Amniotic epithelial cell (primary cell): ENCODE data around the gene UPK1A.
"Not testable (repeated sequence)": the region's sequence is repeated elsewhere in the genome, so short reads cannot be mapped to it uniquely, and the experiment has no call there.

Experiments
- DNase-seq: peaks from one replicate; pipeline ENCODE4 v3.0.0-alpha.2; 2010; ENCODE audit warnings: low read depth

Gene UPK1A

GRCh38 chr19:35644987-35645679 is 21.2 kb upstream of the UPK1A start:
- peak; percentile 28 for DNase-seq

GRCh38 chr19:35645680-35646511 is 20.4 kb upstream of the UPK1A start:
- DNase-seq = no peak

GRCh38 chr19:35648017-35648961 is 18.0 kb upstream of the UPK1A start, which contains the start of gene COX6B1:
COX6B1 (plus strand) TSS chr19:35648323; CDS start chr19:35651244, 2,921 bp downstream.
- DNase-seq = peak; percentile 97

- no peak for DNase-seq
Measured at GRCh38 chr19:35650581-35650980, 15.7 kb upstream of the UPK1A start.

- not testable (repeated sequence) for DNase-seq
Measured at GRCh38 chr19:35654828-35655227, 11.5 kb upstream of the UPK1A start.

- DNase-seq = no peak
Measured at GRCh38 chr19:35655600-35655999, 10.7 kb upstream of the UPK1A start.

- DNase-seq = no peak
Measured at GRCh38 chr19:35656700-35657099, 9.6 kb upstream of the UPK1A start.

GRCh38 chr19:35657904-35658700 is 8.2 kb upstream of the UPK1A start:
- peak; percentile 18 for DNase-seq

- DNase-seq = no peak
Measured at GRCh38 chr19:35661995-35662340, 4.3 kb upstream of the UPK1A start.

- no peak for DNase-seq
Measured at GRCh38 chr19:35663981-35664380, 2.3 kb upstream of the UPK1A start.

GRCh38 chr19:35665157-35665556 is 1.2 kb upstream of the UPK1A start:
- DNase-seq = no peak

GRCh38 chr19:35665604-35666003 is 713 bp upstream of the UPK1A start:
- DNase-seq = no peak

- no peak for DNase-seq
Measured at GRCh38 chr19:35669566-35669965, 3.2 kb downstream of the UPK1A start.

GRCh38 chr19:35669974-35670373 is 3.7 kb downstream of the UPK1A start:
- no peak for DNase-seq

- no peak for DNase-seq
Measured at GRCh38 chr19:35670686-35671085, 4.4 kb downstream of the UPK1A start.

GRCh38 chr19:35671818-35672217 is 5.5 kb downstream of the UPK1A start:
- DNase-seq = peak; percentile 67

GRCh38 chr19:35673121-35673804 is 6.9 kb downstream of the UPK1A start:
- peak; percentile 68 for DNase-seq

- no peak for DNase-seq
Measured at GRCh38 chr19:35675589-35676140, 9.3 kb downstream of the UPK1A start.

GRCh38 chr19:35689836-35690235 is 23.5 kb downstream of the UPK1A start:
- no peak for DNase-seq

GRCh38 chr19:35691106-35691505 is 24.8 kb downstream of the UPK1A start:
- DNase-seq = not testable (repeated sequence)
